Thyroid gland (tissue), 4 donors: ENCODE measurements around the gene HNRNPR.

Experiments used
- POLR2A ChIP-seq, 2 donors: fragments of 450-650 bp; IDR thresholded peaks; one replicate each; pipeline ENCODE4 v1.6.1; 2017; ENCODE audit warnings: antibody characterized with exemption in 2 of 2, mild to moderate bottlenecking in 2 of 2, moderate library complexity in 1 of 2
- TF ChIP-seq, protein P1 (sequence below), 6 experiments: fragments of 200-600 bp in 3 of 6; fragments of 450-650 bp in 3 of 6; sonication (generic) in 3 of 6; IDR thresholded peaks; one replicate each; pipeline ENCODE4 v1.5.1; 2016 to 2019; ENCODE audit warnings: antibody characterized with exemption in 6 of 6, mild to moderate bottlenecking in 2 of 6, inconsistent platforms in 1 of 6, moderate library complexity in 1 of 6

DNA sequence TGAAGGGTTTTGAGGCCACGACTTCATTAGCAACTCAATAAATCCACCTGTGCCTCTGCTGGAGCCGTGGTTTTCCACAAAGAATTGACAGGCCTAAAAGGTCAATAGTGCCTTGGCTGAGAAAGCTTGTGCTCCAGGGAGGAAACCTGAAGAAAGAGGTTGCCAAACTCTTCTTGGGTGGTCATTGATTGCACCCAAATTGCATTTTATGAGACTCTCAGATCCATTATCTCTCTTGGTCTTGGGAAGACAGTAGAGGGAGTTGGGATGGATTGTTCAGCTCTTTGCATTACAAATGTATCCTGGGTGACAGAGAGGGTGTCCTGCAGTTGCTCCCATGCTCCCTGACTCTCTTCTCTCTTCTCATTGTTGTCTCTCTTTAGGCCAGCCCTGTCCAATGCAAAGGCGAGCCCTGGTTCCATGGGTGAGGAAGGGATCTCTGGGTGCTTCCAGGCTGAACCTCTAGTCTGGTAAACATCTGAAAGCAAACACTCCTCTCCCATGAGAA lies 80.7 kb downstream of the HNRNPR start:
- TF ChIP-seq, protein P1, sequence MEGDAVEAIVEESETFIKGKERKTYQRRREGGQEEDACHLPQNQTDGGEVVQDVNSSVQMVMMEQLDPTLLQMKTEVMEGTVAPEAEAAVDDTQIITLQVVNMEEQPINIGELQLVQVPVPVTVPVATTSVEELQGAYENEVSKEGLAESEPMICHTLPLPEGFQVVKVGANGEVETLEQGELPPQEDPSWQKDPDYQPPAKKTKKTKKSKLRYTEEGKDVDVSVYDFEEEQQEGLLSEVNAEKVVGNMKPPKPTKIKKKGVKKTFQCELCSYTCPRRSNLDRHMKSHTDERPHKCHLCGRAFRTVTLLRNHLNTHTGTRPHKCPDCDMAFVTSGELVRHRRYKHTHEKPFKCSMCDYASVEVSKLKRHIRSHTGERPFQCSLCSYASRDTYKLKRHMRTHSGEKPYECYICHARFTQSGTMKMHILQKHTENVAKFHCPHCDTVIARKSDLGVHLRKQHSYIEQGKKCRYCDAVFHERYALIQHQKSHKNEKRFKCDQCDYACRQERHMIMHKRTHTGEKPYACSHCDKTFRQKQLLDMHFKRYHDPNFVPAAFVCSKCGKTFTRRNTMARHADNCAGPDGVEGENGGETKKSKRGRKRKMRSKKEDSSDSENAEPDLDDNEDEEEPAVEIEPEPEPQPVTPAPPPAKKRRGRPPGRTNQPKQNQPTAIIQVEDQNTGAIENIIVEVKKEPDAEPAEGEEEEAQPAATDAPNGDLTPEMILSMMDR (IDR thresholded peaks at IDR 0.05), result no peak
- no peak for TF ChIP-seq POLR2A (IDR thresholded peaks at IDR 0.05)
